Naive thymus-derived CD4-positive, alpha-beta T cell (primary cell): ENCODE results near the gene CXCL3. TPM values are rescaled to one million over a fixed set of nuclear protein-coding genes. Genes with fewer than 3 reads are reported as not detected.

Source experiments
- ATAC-seq: fragments of 150-1000 bp; cut with Tn5 transposase; 2 replicates; pipeline ENCODE4 v1.10.0; 2021; ENCODE audit warnings: mild to moderate bottlenecking, moderate library complexity
- CTCF ChIA-PET: fragments of 350-600 bp; sonication (Branson Sonifier 250); formaldehyde crosslinking; loops from one replicate; lab custom pipeline; 2021; ENCODE audit warnings: antibody characterized with exemption; lab: Charles Lee
- POLR2A ChIA-PET: fragments of 350-600 bp; sonication (Branson Sonifier 250); formaldehyde crosslinking; loops from one replicate; lab custom pipeline; 2021; ENCODE audit warnings: antibody characterized with exemption, inconsistent platforms; lab: Charles Lee
- DNase-seq, 9 donors: peaks; one replicate each; pipeline versions ENCODE4 v3.0.0 to v3.0.0-alpha.2; 2020 to 2022; ENCODE audit warnings: mixed read lengths in 1 of 9
- H3K27ac ChIP-seq: one replicate; pipeline ENCODE4 v1.7.0; 2013; ENCODE audit warnings: mild to moderate bottlenecking, low read depth, low read length, moderate library complexity
- H3K27me3 ChIP-seq, 2 donors: one replicate each; pipeline ENCODE4 v1.7.0; 2013; ENCODE audit warnings: low read length in 2 of 2, mild to moderate bottlenecking in 2 of 2, moderate library complexity in 2 of 2; ENCODE audit not compliant: control insufficient read depth in 2 of 2, insufficient read depth in 2 of 2
- H3K36me3 ChIP-seq, 3 experiments: 1 replicate in 2 of 3; 2 replicates in 1 of 3; pipeline ENCODE4 v1.7.0; 2013; ENCODE audit warnings: low read length in 3 of 3, mild to moderate bottlenecking in 3 of 3, moderate library complexity in 1 of 3; ENCODE audit not compliant: insufficient read depth in 3 of 3, control insufficient read depth in 2 of 3
- H3K4me1 ChIP-seq, 2 donors: one replicate each; pipeline ENCODE4 v1.7.0; 2013; ENCODE audit warnings: low read length in 2 of 2, mild to moderate bottlenecking in 2 of 2, moderate library complexity in 1 of 2; ENCODE audit not compliant: control insufficient read depth in 2 of 2, insufficient read depth in 2 of 2
- H3K4me3 ChIP-seq: 2 replicates; pipeline ENCODE4 v1.7.0; 2013; ENCODE audit warnings: mild to moderate bottlenecking, low read length
- H3K9me3 ChIP-seq, 3 experiments: 1 replicate in 2 of 3; 2 replicates in 1 of 3; pipeline ENCODE4 v1.7.0; 2013; ENCODE audit warnings: low read length in 3 of 3; ENCODE audit not compliant: control insufficient read depth in 2 of 3
- H3K27ac Mint-ChIP-seq, 9 donors: one replicate each; pipeline ENCODE4 v1.8.0; 2020 to 2022; ENCODE audit warnings: mixed read lengths in 9 of 9, mild to moderate bottlenecking in 8 of 9, moderate library complexity in 5 of 9, inconsistent platforms in 2 of 9
- H3K27me3 Mint-ChIP-seq, 5 donors: one replicate each; pipeline ENCODE4 v1.8.0; 2021 to 2022; ENCODE audit warnings: mixed read lengths in 5 of 5, mild to moderate bottlenecking in 1 of 5
- H3K36me3 Mint-ChIP-seq, 5 donors: one replicate each; pipeline ENCODE4 v1.8.0; 2020 to 2022; ENCODE audit warnings: mixed read lengths in 5 of 5, mild to moderate bottlenecking in 3 of 5, inconsistent platforms in 1 of 5
- H3K4me1 Mint-ChIP-seq, 7 donors: one replicate each; pipeline ENCODE4 v1.8.0; 2020 to 2022; ENCODE audit warnings: mixed read lengths in 7 of 7, mild to moderate bottlenecking in 3 of 7, inconsistent platforms in 1 of 7
- H3K4me3 Mint-ChIP-seq, 10 donors: one replicate each; pipeline ENCODE4 v1.8.0; 2020 to 2022; ENCODE audit warnings: mild to moderate bottlenecking in 10 of 10, mixed read lengths in 10 of 10, moderate library complexity in 6 of 10, inconsistent platforms in 2 of 10
- H3K9me3 Mint-ChIP-seq, 11 donors: one replicate each; pipeline ENCODE4 v1.8.0; 2020 to 2022; ENCODE audit warnings: mixed read lengths in 11 of 11, mild to moderate bottlenecking in 4 of 11, inconsistent platforms in 1 of 11, moderate library complexity in 1 of 11
- intact Hi-C, 2 donors: fragments of 100-400 bp; cut with micrococcal nuclease; formaldehyde crosslinking; loops; one replicate each; pipeline ENCODE4 v1.15.1; 2023
- polyA plus RNA-seq, 2 donors: library from polyadenylated mRNA; unstranded; fragments of 300-500 nt; fragmentation: Illumina TruSeq; gene quantifications; one replicate each; pipeline ENCODE4 v1.2.3, GENCODE V29; 2021
- total RNA-seq, 6 experiments: library from RNA in 5 of 6; stranded (reverse) in 5 of 6; gene quantifications; 1 replicate in 5 of 6; 2 replicates in 1 of 6; pipeline ENCODE4 v1.2.3 and lab custom pipeline; 2021 to 2026

The CXCL3 gene
- total and polyA plus RNA-seq, 7 experiments from 2014 or later, result 0.92 to 15.3 (median 3.0) TPM; not detected in 4

GRCh38 chr4:74056858-74057562, 18.5 kb upstream of the CXCL3 start:
- no peak overlapping the region for H3K27ac ChIP-seq
- Mint-ChIP-seq H3K4me3 (no peak overlapping the region), H3K4me1 (no peaks in the 10 kb centered on the region)

GRCh38 chr4:74056114-74056857, 17.8 kb upstream of the CXCL3 start:
- DNase-seq (no peak), ATAC-seq (peak; percentile 76)
- H3K9me3 Mint-ChIP-seq, result peaks cover 0 to 12% (median 0%) of the 10 kb centered on the region in 11 donors
- peaks cover 0 to 16% (median 5%) of the 10 kb centered on the region in 5 donors for H3K27me3 Mint-ChIP-seq
- H3K4me3 ChIP-seq, result no peak overlapping the region
- H3K36me3 Mint-ChIP-seq, result no peaks in the 10 kb centered on the region
- no peak overlapping the region for H3K27ac Mint-ChIP-seq
- H3K27ac ChIP-seq, result no peak overlapping the region
- no peaks in the 10 kb centered on the region for H3K4me1 ChIP-seq
- ChIA-PET CTCF (no interaction called here), POLR2A (no interaction called here)
- no peaks in the 10 kb centered on the region for H3K27me3 ChIP-seq
- intact Hi-C loops, result no loop called here
- H3K9me3 ChIP-seq, result no peaks in the 10 kb centered on the region
- no peaks in the 10 kb centered on the region for H3K4me1 Mint-ChIP-seq
- no peaks in the 10 kb centered on the region for H3K36me3 ChIP-seq
- H3K4me3 Mint-ChIP-seq, result no peak overlapping the region

More at GRCh38 chr4:74056858-74057562, 18.5 kb upstream of the CXCL3 start:
- ATAC-seq, result peak; percentile 84
- no peak overlapping the region for H3K27ac Mint-ChIP-seq
- Histone ChIP-seq H3K4me3 (no peak overlapping the region), H3K36me3 (no peaks in the 10 kb centered on the region), H3K9me3 (no peaks in the 10 kb centered on the region), H3K4me1 (no peaks in the 10 kb centered on the region), H3K27me3 (no peaks in the 10 kb centered on the region)
- POLR2A ChIA-PET, result no interaction called here
- CTCF ChIA-PET, result no interaction called here
- no peak for DNase-seq
- intact Hi-C loops, result no loop called here
- H3K36me3 Mint-ChIP-seq, result no peaks in the 10 kb centered on the region
- peaks cover 0 to 7% (median 0%) of the 10 kb centered on the region in 11 donors for H3K9me3 Mint-ChIP-seq
- H3K27me3 Mint-ChIP-seq, result peaks cover 0 to 16% (median 5%) of the 10 kb centered on the region in 5 donors

GRCh38 chr4:74055498-74055897, 17.0 kb upstream of the CXCL3 start:
- Histone ChIP-seq H3K9me3 (no peaks in the 10 kb centered on the region), H3K27me3 (no peaks in the 10 kb centered on the region), H3K27ac (no peak overlapping the region), H3K4me1 (no peaks in the 10 kb centered on the region), H3K4me3 (no peak overlapping the region), H3K36me3 (no peaks in the 10 kb centered on the region)
- no peak for ATAC-seq
- Mint-ChIP-seq H3K4me3 (no peak overlapping the region), H3K36me3 (no peaks in the 10 kb centered on the region), H3K27ac (no peak overlapping the region), H3K27me3 (peaks cover 0 to 16% (median 9%) of the 10 kb centered on the region in 5 donors), H3K4me1 (no peaks in the 10 kb centered on the region), H3K9me3 (peaks cover 0 to 17% (median 1%) of the 10 kb centered on the region in 11 donors)
- DNase-seq, result no peak
- intact Hi-C loops, result no loop called here
- POLR2A ChIA-PET, result no interaction called here
- CTCF ChIA-PET, result no interaction called here

- no peaks in the 10 kb centered on the region for H3K36me3 Mint-ChIP-seq
- ChIA-PET CTCF (no interaction called here), POLR2A (no interaction called here)
- H3K4me3 Mint-ChIP-seq, result no peak overlapping the region
- no peak for ATAC-seq
- H3K36me3 ChIP-seq, result no peaks in the 10 kb centered on the region
- peaks cover 0 to 17% (median 1%) of the 10 kb centered on the region in 11 donors for H3K9me3 Mint-ChIP-seq
- no peak overlapping the region for H3K4me3 ChIP-seq
- H3K27me3 ChIP-seq, result no peaks in the 10 kb centered on the region
- H3K4me1 ChIP-seq, result no peaks in the 10 kb centered on the region
- intact Hi-C loops, result no loop called here
- no peaks in the 10 kb centered on the region for H3K9me3 ChIP-seq
- no peaks in the 10 kb centered on the region for H3K4me1 Mint-ChIP-seq
- H3K27ac Mint-ChIP-seq, result no peak overlapping the region
- DNase-seq, result no peak
- H3K27ac ChIP-seq, result no peak overlapping the region
- peaks cover 0 to 16% (median 9%) of the 10 kb centered on the region in 5 donors for H3K27me3 Mint-ChIP-seq
Measured at GRCh38 chr4:74055096-74055495, 16.6 kb upstream of the CXCL3 start.

- H3K36me3 ChIP-seq, result no peaks in the 10 kb centered on the region
- no peaks in the 10 kb centered on the region for H3K4me1 ChIP-seq
- Mint-ChIP-seq H3K27me3 (peaks cover 0 to 16% (median 9%) of the 10 kb centered on the region in 5 donors), H3K36me3 (no peaks in the 10 kb centered on the region), H3K9me3 (peaks cover 0 to 17% (median 1%) of the 10 kb centered on the region in 11 donors), H3K4me3 (no peak overlapping the region), H3K4me1 (no peaks in the 10 kb centered on the region), H3K27ac (peak overlapping the region in 1 of 9 donors; percentile 68)
- no peaks in the 10 kb centered on the region for H3K27me3 ChIP-seq
- DNase-seq (no peak), ATAC-seq (no peak)
- H3K4me3 ChIP-seq, result no peak overlapping the region
- no peaks in the 10 kb centered on the region for H3K9me3 ChIP-seq
- intact Hi-C loops, result no loop called here
- POLR2A ChIA-PET, result no interaction called here
- no peak overlapping the region for H3K27ac ChIP-seq
- CTCF ChIA-PET, result no interaction called here
Measured at GRCh38 chr4:74054483-74055047, 16.1 kb upstream of the CXCL3 start.

- ChIA-PET POLR2A (no interaction called here), CTCF (no interaction called here)
- no peaks in the 10 kb centered on the region for H3K36me3 ChIP-seq
- H3K9me3 ChIP-seq, result no peaks in the 10 kb centered on the region
- ATAC-seq (no peak), DNase-seq (no peak)
- Mint-ChIP-seq H3K27ac (no peak overlapping the region), H3K36me3 (no peaks in the 10 kb centered on the region), H3K9me3 (peaks cover 0 to 34% (median 12%) of the 10 kb centered on the region in 11 donors), H3K4me3 (no peak overlapping the region), H3K27me3 (peaks cover 5 to 29% (median 26%) of the 10 kb centered on the region in 5 donors), H3K4me1 (no peaks in the 10 kb centered on the region)
- no peaks in the 10 kb centered on the region for H3K27me3 ChIP-seq
- H3K27ac ChIP-seq, result no peak overlapping the region
- H3K4me1 ChIP-seq, result no peaks in the 10 kb centered on the region
- intact Hi-C loops, result no loop called here
- no peak overlapping the region for H3K4me3 ChIP-seq
Measured at GRCh38 chr4:74047152-74047551, 8.7 kb upstream of the CXCL3 start.
